ENCODE data around the gene PWWP3B. TPM values are rescaled to one million over a fixed set of nuclear protein-coding genes. Genes with fewer than 3 reads are reported as not detected.
"Not testable (repeated sequence)": the region's sequence is repeated elsewhere in the genome, so short reads cannot be mapped to it uniquely, and the experiment has no call there.

PWWP3B gene
- total RNA-seq, 1 donor from 2014 or later: 0.06 TPM

DNA sequence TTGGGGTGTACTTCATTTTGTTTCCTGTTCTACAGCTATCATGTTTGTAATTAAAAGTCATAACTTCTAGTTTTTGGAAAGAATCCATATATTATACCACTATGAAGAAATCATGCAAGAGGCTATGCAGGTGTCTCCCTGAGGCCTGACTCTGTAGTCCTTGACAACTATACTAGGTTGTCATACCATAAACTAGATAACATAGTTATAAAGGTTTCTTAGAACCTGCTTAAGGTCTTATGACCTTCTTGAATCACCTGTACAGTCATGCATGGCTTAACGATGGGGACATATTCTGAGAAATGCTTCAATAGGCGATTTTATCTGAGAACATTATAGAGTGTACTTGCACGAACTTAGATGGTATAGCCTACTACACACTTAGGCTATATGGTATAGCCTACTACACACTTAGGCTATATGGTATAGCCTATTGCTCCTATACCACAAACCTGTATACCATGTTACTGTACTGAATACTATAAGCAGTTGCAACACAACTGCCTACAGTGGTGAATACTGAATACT is 3.3 kb downstream of the PWWP3B start:
- no peak for DNase-seq (ENCODE audit: low read depth)
- H3K4me3 ChIP-seq (ENCODE audit: low read depth, low read length): no peak overlapping the region
- TF ChIP-seq, protein P1, sequence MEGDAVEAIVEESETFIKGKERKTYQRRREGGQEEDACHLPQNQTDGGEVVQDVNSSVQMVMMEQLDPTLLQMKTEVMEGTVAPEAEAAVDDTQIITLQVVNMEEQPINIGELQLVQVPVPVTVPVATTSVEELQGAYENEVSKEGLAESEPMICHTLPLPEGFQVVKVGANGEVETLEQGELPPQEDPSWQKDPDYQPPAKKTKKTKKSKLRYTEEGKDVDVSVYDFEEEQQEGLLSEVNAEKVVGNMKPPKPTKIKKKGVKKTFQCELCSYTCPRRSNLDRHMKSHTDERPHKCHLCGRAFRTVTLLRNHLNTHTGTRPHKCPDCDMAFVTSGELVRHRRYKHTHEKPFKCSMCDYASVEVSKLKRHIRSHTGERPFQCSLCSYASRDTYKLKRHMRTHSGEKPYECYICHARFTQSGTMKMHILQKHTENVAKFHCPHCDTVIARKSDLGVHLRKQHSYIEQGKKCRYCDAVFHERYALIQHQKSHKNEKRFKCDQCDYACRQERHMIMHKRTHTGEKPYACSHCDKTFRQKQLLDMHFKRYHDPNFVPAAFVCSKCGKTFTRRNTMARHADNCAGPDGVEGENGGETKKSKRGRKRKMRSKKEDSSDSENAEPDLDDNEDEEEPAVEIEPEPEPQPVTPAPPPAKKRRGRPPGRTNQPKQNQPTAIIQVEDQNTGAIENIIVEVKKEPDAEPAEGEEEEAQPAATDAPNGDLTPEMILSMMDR (conservative IDR thresholded peaks at IDR 0.05; ENCODE audit: low read depth, low read length): no peak

GRCh38 chrX:106177106-106177981 is 9.2 kb downstream of the PWWP3B start:
- TF ChIP-seq, protein P1 (conservative IDR thresholded peaks at IDR 0.05; ENCODE audit: low read depth, low read length): no peak
- H3K4me3 ChIP-seq (ENCODE audit: low read depth, low read length): peak overlapping the region; percentile 52
- no peak for DNase-seq (ENCODE audit: low read depth)

GRCh38 chrX:106177982-106178321 is 9.8 kb downstream of the PWWP3B start:
- H3K4me3 ChIP-seq (ENCODE audit: low read depth, low read length): no peak overlapping the region
- TF ChIP-seq, protein P1 (conservative IDR thresholded peaks at IDR 0.05; ENCODE audit: low read depth, low read length): no peak
- no peak for DNase-seq (ENCODE audit: low read depth)

GRCh38 chrX:106178826-106179225 is 10.7 kb downstream of the PWWP3B start:
- no peak overlapping the region for H3K4me3 ChIP-seq (ENCODE audit: low read depth, low read length)
- DNase-seq (ENCODE audit: low read depth): no peak
- TF ChIP-seq, protein P1 (conservative IDR thresholded peaks at IDR 0.05; ENCODE audit: low read depth, low read length): peak; percentile 7

- not testable (repeated sequence) for H3K4me3 ChIP-seq (ENCODE audit: low read depth, low read length); DNase-seq (ENCODE audit: low read depth)
Measured at GRCh38 chrX:106183685-106184084, 15.6 kb downstream of the PWWP3B start.

DNA sequence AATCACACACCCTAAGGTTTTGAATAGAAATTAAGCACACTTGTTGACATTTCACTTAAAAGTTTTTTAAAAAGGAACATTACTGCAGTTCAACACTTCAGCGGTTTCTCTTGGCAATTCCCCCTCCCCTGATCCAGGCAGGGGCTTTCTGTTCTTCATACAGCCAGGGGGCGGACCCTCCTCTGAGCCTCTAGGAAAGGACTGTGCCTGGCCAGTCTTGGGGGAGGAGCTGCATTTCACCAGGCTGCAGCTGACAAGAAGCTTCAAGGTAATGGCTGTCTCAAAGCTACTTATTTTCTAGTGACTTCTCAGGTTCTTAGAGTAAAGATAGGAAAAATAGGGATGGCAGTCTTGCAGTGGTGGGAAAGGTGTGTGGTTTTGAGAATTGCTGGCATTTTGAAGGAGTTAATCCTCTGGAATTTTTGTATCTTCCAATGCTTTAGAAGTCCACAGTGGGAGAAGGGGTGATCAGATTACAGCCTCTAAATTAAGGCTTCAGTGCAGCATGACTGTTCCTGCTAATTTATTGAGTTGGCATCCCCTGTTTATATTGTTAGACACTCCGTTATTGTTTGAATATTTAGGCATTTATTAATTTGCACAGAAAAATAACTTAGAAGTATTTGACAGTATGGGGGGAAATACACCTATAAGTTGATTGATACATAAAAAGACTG is 33.5 kb downstream of the PWWP3B start:
- H3K4me3 ChIP-seq (ENCODE audit: low read depth, low read length): no peak overlapping the region
- TF ChIP-seq, protein P1 (conservative IDR thresholded peaks at IDR 0.05; ENCODE audit: low read depth, low read length): no peak
- no peak for DNase-seq (ENCODE audit: low read depth)

DNA sequence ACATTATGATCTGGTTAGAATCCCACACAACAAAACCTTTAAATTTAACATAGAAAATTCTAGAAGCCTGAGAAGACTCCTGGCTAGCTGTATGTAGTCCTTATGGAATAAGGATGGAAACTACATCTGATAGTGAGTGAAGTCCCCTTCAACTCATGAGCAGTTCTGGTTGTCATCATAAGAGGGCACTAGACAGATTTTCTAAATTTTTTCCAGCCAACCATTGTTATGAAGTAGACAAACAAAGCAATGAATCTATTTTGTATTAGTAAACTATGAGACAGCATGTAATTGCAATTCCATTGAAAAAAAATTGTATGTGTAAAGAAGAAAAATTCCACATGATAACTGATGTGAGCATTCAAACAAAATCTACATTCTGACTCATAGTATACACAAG is 35.2 kb downstream of the PWWP3B start:
- TF ChIP-seq, protein P1 (conservative IDR thresholded peaks at IDR 0.05; ENCODE audit: low read depth, low read length): peak; percentile 40
- no peak for DNase-seq (ENCODE audit: low read depth)
- H3K4me3 ChIP-seq (ENCODE audit: low read depth, low read length): no peak overlapping the region

Data from epithelial cell of proximal tubule (primary cell).